ENCODE results near the gene CCDC178. TPM values are rescaled to one million over a fixed set of nuclear protein-coding genes. Genes with fewer than 3 reads are reported as not detected.

The CCDC178 gene
- total RNA-seq, 3 donors from 2014 or later, result not detected

DNA sequence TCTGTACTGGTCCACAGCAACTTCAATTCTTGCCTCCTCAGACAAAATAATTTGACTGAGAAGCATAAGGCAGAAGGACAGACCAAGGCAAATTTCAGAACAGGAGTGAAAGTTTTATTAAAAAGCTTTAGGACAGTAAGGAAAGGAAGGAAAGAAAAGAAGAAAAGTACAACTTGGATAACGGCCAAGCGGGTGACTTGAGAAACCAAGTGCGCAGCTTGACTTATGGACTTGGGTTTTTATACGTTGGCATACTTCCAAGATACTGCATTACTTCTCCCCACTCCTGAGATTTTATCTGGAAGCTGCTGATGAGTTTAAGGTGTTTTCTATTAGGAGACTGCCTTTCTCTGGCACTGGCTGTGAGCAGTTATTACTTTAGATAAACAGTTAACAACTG, 64.7 kb downstream of the CCDC178 start:
- no peak for DNase-seq
- Histone ChIP-seq H3K9me3 (no peaks in the 10 kb centered on the region), H3K36me3 (ENCODE audit: low read depth) (no peaks in the 10 kb centered on the region), H3K4me1 (ENCODE audit: low read depth) (no peaks in the 10 kb centered on the region), H3K4me3 (no peak overlapping the region)
- TF ChIP-seq, protein P1, sequence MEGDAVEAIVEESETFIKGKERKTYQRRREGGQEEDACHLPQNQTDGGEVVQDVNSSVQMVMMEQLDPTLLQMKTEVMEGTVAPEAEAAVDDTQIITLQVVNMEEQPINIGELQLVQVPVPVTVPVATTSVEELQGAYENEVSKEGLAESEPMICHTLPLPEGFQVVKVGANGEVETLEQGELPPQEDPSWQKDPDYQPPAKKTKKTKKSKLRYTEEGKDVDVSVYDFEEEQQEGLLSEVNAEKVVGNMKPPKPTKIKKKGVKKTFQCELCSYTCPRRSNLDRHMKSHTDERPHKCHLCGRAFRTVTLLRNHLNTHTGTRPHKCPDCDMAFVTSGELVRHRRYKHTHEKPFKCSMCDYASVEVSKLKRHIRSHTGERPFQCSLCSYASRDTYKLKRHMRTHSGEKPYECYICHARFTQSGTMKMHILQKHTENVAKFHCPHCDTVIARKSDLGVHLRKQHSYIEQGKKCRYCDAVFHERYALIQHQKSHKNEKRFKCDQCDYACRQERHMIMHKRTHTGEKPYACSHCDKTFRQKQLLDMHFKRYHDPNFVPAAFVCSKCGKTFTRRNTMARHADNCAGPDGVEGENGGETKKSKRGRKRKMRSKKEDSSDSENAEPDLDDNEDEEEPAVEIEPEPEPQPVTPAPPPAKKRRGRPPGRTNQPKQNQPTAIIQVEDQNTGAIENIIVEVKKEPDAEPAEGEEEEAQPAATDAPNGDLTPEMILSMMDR (IDR thresholded peaks at IDR 0.05), result no peak
- intact Hi-C loops (cut with DNase I, micrococcal nuclease), result no loop called here
- ATAC-seq, result no peak

DNA sequence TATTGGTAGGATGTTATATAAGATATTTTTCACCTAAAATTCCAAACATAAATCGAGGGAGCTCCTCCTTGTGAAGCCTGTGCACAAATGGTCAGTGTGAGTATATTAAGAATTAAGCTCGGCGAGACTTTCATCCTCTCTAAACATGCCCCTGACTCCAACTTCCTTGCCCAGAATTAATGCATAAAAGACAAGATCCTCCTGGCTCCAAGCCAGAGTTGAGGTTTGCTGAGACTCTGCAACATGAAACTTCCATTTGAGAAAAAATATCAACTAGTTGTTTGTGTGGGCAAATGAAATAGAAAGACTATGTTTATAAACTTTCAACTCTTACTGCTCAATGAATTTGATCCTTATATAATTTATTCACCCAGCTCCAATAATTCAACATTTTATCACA, 68.1 kb downstream of the CCDC178 start:
- TF ChIP-seq, protein P1 (IDR thresholded peaks at IDR 0.05), result no peak
- H3K9me3 ChIP-seq, result no peaks in the 10 kb centered on the region
- DNase-seq, result no peak
- no peak overlapping the region for H3K4me3 ChIP-seq
- ATAC-seq, result no peak
- H3K4me1 ChIP-seq (ENCODE audit: low read depth), result no peaks in the 10 kb centered on the region
- H3K36me3 ChIP-seq (ENCODE audit: low read depth), result no peaks in the 10 kb centered on the region
- intact Hi-C loops (cut with DNase I, micrococcal nuclease), result no loop called here

DNA sequence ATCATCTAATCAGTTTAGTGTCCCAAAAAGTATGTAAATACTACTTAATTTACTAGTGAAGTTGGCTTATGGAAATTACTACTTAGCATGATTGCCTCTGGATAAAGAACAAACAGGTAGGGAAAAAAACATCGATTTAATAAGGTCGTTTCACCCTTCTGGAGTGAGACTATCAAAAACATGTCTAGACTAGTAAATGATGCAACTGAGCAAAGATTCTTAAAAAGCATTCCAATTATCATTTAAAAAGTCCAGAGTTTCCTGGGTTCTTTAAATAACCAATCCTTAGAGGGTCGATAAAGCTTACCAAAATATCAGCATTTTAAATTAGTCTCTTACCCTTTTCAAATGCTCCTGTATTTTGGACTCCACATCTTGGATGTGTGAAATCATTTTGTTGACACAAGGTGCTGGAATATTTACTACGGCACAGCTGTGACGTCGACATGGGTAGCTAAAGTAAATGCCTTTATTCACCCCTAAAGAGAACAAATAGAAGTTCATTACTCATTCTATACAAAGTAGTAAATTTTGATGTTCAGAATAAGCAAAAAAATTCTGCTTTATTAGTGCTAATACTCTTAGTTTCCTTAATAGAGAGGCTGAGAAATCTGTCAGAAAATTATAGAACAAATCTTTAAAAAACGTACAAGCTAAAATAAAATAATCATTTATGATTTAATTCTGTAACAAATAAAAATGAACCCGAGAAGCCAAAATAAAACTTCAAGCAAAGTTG, 70.6 kb downstream of the CCDC178 start:
- ATAC-seq (no peak), DNase-seq (no peak)
- no peaks in the 10 kb centered on the region for H3K36me3 ChIP-seq (ENCODE audit: low read depth)
- H3K4me3 ChIP-seq, result no peak overlapping the region
- H3K9me3 ChIP-seq, result no peaks in the 10 kb centered on the region
- TF ChIP-seq, protein P1 (IDR thresholded peaks at IDR 0.05), result no peak
- no peaks in the 10 kb centered on the region for H3K4me1 ChIP-seq (ENCODE audit: low read depth)
- intact Hi-C loops (cut with DNase I, micrococcal nuclease), result no loop called here

DNA sequence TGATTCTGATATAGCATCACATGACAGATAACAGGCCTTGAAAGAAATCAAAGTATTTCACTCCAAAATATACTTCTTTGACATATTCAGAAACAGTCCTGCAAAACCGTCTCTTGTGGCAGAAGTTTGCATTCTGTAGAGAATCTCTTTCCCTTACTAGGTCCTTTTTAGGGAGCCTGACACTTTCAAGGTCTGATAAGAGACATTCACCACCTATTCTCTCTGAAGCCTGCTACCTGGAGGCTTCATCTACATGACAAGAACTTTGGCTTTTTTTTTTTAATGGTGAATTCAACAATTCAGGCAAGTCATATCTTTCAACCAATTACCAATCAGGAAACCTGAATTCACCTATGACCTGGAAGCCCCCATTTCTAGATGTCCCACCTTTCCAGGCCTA, 83.8 kb downstream of the CCDC178 start:
- no peaks in the 10 kb centered on the region for H3K36me3 ChIP-seq (ENCODE audit: low read depth)
- no peaks in the 10 kb centered on the region for H3K9me3 ChIP-seq
- ATAC-seq, result no peak
- no peaks in the 10 kb centered on the region for H3K4me1 ChIP-seq (ENCODE audit: low read depth)
- intact Hi-C loops (cut with DNase I, micrococcal nuclease), result no loop called here
- TF ChIP-seq, protein P1 (IDR thresholded peaks at IDR 0.05), result no peak
- no peak overlapping the region for H3K4me3 ChIP-seq
- no peak for DNase-seq

DNA sequence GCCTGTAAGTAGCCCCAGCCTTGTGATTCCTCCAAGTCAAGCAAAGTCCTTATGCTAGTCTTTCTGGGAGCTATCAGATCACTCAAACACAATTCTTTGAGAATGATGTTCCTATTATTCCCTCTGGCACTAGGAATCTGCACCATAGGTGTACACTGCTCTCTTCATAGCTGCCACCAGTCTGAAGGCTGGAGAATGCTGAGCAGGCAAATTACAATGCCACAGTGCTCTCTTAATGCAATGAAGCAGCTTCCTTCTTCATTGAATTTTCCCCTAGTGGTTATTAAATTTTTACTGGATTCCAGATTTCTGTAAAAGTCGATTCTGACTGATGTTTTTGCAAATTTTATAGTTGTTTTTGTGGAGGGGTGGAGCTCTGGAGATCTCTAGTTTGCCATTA, 84.8 kb downstream of the CCDC178 start:
- no peak for DNase-seq
- TF ChIP-seq, protein P1 (IDR thresholded peaks at IDR 0.05), result no peak
- Histone ChIP-seq H3K36me3 (ENCODE audit: low read depth) (no peaks in the 10 kb centered on the region), H3K4me1 (ENCODE audit: low read depth) (no peaks in the 10 kb centered on the region), H3K4me3 (no peak overlapping the region), H3K9me3 (no peaks in the 10 kb centered on the region)
- ATAC-seq, result no peak
- intact Hi-C loops (cut with DNase I, micrococcal nuclease), result no loop called here

DNA sequence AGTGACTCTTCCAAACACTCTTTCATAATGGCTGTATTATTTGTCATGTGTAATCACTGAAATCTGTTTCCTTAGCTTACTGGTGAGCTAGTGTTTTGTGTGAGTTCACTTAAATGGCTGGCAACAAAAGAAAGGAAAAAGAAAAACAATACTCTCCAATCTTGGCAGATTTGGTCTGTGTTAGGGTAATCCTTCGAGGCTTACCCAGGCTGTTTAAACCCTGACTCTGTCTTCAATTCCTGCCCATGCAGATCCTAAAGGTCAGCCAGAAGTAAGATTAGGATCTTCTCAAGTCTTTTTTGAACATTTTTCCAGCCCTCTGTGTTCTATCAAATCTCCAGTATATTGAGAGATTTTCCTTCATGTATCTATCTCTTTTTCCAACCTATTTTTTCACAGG, 85.3 kb downstream of the CCDC178 start:
- Histone ChIP-seq H3K4me1 (ENCODE audit: low read depth) (no peaks in the 10 kb centered on the region), H3K36me3 (ENCODE audit: low read depth) (no peaks in the 10 kb centered on the region), H3K9me3 (no peaks in the 10 kb centered on the region), H3K4me3 (no peak overlapping the region)
- intact Hi-C loops (cut with DNase I, micrococcal nuclease), result no loop called here
- no peak for ATAC-seq
- TF ChIP-seq, protein P1 (IDR thresholded peaks at IDR 0.05), result no peak
- DNase-seq, result no peak
